ENCODE measurements around the gene TNNT3.

DNA sequence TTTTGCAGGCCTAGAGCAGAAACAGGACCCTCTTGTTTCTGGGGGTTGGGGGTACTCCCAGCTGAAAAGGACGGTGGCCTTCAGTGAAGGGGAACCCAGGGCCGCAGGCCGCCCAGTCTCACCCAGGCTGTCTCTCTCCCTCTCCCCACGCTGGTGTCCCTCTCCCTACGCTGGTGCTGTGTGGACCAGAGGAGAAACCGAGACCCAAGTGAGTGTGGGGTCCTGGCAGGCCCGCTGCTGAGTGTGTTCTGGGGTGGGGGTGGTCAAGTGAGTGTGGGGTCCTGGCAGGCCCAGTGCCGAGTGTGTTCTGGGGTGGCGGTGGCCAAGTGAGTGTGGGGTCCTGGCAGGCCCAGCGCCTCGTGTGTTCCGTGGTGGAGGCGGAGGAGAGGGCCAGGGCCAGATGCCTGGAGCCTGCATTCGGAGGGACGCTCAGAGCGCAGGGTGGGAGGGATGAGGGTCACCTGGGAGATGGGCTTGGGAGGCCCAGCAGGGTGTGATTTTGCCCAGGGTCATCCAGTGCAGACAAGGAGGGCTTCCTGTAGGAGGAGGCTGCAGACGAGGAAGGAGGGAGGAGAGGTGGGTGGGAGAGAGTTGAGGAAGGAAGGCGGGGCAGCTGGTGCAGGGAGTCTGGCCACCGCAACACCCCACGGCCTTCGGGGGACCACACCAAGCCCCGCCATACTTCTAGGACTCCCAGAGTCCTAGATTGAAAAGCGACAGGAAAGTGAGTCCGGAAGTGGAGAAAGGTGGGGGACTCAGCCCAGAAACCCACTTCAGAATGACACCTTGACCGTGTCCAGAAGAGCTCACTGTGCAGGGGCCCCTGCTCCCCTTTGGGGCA, 10.3 kb downstream of the TNNT3 start:
- TF ChIP-seq FOXM1 (IDR thresholded peaks at IDR 0.05; ENCODE audit: borderline replicate concordance): no peak
- TF ChIP-seq SP1 (IDR thresholded peaks at IDR 0.05): no peak
- no peak for TF ChIP-seq TARDBP (IDR thresholded peaks at IDR 0.05)

All from HEK293T (cell line).